UCSD-AML1 (cell line): ENCODE results near the gene CA11.
A peak's percentile ranks its signal among the peaks of the same experiment; 100 is the strongest.
"Not testable (repeated sequence)": the region's sequence is repeated elsewhere in the genome, so short reads cannot be mapped to it uniquely, and the experiment has no call there.

Experiments
- DNase-seq: peaks from one replicate; lab custom pipeline; 2025; ENCODE audit not compliant: unreplicated experiment; lab: John Stamatoyannopoulos, UW

CA11 gene

DNA sequence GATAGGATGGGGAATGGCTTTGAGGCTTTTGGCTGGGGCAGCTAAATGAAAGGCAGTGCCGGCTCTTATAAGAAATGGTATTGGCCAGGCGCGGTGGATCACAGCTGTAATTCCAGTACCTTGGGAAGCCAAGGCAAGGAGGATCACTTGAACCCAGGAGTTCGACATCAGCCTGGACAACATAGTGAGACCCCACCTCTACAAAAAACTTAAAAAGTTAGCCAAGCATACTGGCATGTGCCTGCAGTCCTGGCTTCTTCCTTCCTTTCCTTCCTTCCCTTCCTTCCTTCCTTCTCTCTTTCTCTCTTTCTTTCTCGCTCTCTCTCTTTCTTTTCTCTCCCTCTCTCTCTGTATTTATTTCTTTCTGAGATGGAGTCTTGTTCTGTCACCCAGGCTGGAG is 3.1 kb downstream of the CA11 start:
- DNase-seq: no peak

DNA sequence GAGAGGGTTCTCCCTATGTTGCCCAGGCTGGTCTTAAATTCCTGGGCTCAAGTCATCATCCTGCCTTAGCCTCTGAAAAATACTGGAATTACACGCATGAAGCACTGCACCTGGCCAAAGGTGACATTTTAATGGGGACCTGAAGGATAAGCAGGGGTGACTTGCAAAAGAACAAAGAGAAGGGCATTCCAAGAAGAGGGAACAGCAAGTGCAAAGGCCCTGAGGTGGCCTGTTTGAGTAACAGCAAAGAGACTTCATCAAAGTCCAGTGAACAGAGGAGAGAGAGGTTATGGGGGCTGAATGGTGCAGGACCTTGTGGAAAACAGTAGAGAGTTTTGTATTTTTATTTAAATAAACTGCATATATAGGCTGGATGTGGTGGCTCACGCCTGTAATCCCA is 4.1 kb downstream of the CA11 start:
- no peak for DNase-seq

DNA sequence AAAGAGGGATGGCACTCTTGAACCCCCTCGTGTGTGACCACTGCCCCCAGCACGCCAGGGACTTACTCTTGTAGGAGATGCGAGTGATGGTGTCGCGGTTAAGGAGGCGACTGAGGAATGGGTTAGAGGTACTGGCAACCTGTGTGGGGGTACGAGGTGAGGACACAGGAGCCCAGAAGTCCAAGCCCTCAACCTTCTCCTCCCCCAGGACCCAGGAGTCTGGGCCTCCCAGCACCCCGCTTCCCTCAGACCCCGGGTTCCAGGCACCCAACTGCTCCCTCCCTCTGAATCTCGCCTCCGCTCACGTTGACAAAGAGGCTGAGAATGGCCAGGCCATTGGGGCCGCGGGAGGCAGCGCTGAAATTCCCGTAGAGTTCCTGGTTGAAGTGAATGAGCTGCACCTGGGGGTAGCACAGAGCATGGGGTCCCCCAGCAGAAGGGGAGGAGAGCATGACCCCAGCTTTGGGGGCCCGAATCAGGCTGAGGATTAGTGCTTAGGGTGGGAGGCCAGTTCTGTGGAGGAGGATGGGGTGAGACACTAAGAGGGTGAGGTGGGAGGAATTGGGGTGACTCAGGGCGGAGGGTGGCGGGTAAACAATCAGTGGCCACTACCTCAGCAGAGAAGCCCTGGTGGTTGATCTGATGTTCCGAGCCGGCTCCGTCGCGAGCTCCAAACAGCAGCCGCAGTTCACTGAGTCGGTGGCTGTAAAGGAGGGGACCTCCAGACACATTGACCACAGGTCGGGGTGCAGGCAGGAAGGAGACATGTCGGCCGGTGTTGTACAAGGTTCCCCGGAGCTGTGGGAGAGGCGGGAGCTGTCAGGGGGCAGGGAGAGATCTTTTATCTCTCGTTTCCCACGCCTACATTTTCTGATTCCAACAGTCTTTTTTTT is 6.3 kb downstream of the CA11 start:
- DNase-seq: no peak

DNA sequence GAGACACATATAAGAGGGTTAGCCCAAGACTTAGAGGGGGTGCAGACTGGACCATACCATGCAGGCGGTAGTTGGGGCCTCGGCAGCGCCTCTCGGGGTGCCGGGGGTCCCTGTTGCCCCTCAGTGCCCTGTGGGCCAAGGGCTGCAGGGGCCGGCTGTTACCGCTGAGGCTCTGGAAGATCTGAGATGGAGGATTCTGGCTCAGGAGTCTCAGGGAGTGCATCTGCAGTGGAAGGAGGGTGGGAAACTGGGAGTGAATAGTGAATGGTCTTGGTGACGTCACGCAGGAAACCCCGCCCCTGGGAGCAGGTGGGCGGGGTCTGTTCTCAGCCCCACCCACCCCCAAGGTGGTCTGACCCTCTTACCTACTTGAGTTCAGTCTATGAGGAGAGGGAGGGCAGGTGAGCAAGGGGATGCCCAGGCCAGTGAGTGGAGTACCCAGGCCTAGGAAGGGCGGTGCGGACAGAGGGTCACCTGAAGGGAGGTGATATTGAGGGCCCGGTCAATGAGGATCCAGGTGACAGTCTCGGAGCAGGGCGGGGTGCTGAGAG is 7.1 kb downstream of the CA11 start:
- DNase-seq: peak; percentile 29

DNA sequence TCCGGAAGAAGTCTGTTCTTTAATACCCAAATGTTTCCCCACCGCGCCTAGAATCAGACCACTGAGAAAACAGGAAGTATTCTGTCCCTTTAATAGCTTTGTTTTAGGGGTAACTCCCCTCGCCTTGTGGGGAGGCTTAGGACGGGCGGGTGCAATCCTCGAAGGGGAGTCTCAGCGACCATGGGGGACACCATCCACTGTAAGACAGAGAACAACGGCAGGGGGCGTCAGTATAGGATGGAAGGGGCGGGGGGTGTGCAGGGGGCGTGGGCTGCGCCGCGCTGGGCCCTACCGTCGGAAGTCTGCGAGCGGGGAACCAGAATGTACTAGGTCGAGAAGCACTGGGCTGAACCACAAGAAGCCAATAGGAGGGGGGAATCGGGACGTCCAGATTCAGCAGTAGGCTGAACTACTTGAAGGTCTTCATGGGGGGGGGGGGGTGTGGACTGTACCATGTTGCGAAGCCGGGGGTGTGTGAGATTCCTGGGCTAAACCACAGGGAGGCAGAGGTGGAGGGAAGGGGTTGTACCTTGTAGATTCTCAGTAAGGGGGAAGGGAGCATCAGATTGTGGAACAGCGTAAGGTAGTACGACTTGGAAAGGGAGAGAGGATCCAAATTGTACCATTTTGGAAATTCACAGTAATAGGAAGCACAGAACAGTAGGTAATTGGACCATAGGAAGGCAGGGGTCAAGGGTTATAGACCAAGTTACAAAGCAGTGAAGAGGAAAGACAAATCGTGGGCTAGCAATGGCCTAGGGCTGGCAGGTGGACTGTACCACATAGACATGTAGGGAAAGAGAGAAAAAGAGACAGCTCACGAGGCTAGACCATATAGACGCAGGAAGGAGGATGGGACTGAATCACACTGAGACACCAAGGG is 7.8 kb downstream of the CA11 start:
- peak; percentile 87 for DNase-seq

DNA sequence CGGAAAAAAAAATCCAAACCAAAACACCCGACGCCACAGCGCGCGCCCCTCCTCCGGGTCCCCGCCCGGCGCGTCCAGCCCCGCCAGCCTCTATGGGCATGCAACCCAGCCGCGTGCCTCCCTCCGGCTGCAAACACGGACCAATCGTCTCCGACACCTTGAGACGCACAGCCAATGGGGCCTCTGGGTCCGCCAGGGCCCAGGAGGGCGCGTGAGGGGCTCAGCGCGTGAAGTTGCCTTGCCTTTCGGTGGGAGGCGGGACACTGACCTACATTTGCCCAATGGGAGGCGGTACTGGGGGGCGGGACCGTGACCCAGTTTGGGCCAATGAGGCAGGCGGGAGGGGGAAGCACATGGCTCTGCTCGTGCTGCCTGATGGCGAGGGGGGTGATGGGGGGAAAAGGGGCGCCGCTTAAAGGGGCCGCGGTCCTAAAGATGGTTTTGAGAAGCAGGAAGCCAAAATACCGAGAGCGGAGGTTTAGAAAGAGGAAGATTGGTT is 8.5 kb downstream of the CA11 start:
- DNase-seq: peak; percentile 99

- DNase-seq: no peak
Observed at GRCh38 chr19:48636859-48637448, 9.0 kb downstream of the CA11 start, which contains the start of gene DBP. Gene DBP (minus strand): TSS chr19:48637379. CDS start chr19:48636994, 385 bp downstream.

DNA sequence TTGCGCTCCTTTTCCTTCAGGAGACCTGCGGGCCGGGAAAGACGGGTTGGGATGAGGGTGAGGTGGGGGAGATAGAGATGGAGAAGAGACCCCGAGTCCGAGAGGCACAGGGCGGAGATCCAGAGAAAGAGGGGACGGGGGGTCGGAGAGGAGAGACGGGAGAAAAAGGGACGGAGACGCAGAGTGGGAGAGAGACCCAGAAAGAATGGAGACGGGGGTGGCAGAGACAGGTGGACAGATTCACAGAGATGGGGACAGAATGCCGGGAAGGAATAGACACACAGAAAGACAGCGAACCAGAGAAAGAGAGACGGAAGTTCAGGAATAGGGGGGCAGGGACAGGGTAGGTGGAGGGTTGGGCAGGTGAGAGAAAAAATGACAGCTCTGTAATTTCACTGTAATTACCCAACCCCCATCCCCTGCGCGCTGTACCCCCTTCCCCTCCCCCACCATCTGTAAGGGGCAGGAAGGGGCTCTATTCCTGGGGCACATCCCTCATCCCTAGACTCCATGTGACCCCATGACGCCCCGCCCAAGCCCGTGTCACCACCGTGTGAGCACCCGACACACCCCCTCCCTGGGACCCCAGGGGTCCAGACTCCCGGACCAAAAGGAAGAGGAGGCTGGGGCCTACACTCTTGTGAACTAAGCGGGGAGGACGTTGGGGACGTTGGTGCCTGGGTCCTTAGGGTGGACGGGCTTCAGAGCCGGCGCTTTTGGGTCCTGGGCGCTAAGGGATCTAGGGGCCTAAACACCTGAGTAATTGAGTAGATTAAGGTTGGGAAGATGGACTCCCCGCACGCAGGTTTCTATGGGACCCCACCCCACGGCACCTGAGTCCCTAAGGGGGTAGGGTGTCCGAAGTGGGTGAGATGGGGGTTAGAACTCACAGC is 9.8 kb downstream of the CA11 start:
- DNase-seq: peak; percentile 40

DNA sequence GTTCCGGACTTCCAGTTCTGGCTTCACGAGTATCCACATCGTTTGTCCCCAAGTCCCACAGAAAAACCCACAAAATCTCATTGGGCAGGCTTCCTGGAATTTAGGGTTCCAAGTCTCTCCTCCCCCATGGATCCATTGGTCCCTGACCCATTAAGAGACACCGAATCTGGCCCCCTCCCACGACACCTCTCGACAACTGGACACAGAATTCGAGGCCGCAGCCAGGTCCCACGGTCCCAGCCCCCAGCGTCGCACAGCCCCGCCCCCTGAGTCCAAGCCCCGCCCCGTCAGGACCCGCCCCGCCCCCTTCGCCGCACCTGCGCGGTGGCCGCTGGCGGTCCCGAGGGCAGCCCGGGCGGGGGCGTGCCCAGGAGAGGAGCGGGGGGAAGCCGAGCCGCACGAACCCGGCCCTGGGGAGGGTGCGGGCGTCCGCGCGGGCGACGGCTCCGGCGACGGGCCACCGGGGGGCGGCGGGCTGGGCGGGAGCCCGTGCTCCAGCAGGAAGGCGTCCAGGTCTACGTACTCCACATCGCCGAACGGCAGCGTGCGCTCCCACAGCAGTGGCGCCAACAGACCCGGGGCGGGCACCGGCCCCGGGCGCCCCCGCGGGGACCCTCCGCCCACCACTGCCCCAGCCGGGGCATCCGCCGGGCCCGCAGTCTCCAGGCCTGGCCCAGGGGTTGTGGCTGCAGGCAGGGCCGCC is 10.6 kb downstream of the CA11 start:
- peak; percentile 82 for DNase-seq

GRCh38 chr19:48634424-48635262 is 11.3 kb downstream of the CA11 start:
- DNase-seq: peak; percentile 97

- DNase-seq: no peak
Observed at GRCh38 chr19:48634036-48634342, 12.0 kb downstream of the CA11 start.

- DNase-seq: no peak
Observed at GRCh38 chr19:48633148-48634035, 12.6 kb downstream of the CA11 start.

GRCh38 chr19:48632692-48633147 is 13.3 kb downstream of the CA11 start:
- DNase-seq: peak; percentile 24

DNA sequence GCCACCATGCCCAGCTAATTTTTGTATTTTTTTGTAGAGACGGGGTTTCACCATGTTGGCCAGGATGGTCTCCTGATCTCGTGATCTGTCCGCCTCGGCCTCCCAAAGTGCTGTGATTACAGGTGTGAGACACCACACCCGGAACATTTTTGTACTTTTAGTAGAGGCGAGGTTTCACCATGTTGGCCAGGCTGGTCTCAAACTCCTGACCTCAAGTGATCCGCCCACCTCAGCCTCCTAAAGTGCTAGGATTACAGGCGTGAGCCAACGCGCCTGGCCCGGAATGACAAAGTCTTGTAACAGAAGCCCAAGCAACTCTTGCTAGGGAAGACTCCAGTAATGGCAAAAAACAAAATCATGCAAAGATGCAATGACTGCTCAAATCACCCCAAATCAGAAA is 13.7 kb downstream of the CA11 start:
- DNase-seq: not testable (repeated sequence)

DNA sequence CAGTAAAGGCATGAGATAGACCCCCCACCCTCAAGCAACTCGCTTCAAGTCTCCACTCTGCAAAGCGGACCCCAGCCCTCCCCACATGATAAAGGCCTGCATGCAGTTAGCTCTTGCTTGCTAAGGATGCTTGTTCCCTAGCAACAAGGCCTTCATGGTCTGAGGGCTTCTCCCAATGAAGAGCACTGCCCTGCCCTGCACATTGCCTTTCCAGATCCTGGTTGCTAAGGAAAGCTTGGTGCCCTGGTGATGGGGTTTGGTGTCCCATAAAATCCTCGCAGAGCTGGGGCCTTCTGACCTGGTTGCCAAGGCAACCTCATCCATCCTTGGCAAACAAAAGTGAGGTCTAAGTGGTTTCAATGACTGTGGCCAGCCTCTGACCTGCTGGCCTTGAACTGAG is 14.8 kb downstream of the CA11 start:
- DNase-seq: no peak

DNA sequence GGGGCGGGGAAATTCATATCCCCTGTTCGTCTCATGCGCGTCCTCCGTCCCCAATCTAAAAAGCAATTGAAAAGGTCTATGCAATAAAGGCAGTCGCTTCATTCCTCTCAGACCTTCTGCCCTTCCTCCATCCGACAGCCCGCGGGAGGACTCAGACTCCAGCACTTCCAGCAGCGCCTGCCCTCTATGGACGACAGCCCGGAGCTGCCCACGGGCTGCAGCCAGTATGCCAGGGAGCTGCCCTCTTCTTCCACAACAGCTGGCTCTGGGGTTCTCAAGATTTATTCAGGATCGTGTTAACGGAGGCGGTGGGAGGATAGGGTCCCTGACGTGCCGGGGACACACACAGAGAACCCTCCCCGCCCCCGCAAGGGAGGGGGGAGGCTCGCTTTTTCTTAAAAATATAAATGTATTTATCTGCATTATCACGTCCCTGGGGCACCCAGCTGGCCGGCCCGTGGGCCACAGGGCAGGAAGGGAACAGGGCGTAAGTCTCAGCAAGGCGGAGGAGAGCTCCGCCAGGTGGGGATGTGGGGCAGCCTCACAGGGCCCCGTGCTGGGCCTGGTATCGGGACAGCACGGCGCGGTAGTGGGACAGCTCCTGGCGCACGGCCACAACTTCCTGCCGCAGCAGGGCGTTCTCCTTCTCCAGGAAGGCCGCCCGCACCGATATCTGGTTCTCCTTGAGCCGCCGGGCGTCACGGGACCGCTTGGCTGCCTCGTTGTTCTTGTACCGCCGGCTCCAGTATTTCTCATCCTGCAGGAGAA is 15.5 kb downstream of the CA11 start:
- DNase-seq: peak; percentile 51
